Activated B cell treated with CpG ODN at 0.5 μM for 24 hours (primary cell): ENCODE results near the gene SFMBT1. TPM values are rescaled to one million over a fixed set of nuclear protein-coding genes. Genes with fewer than 3 reads are reported as not detected.

Experiments
- ATAC-seq: fragments of 200-7000 bp; cut with Tn5 transposase; one replicate; pipeline ENCODE4 v1.10.0; 2021; ENCODE audit warnings: low read depth, mild to moderate bottlenecking, moderate library complexity
- CTCF ChIA-PET: fragments of 350-600 bp; sonication (Branson Sonifier 250); formaldehyde crosslinking; loops from one replicate; lab custom pipeline; 2021; ENCODE audit warnings: antibody characterized with exemption; lab: Charles Lee
- POLR2A ChIA-PET: fragments of 350-600 bp; sonication (Branson Sonifier 250); formaldehyde crosslinking; loops from one replicate; lab custom pipeline; 2021; ENCODE audit warnings: antibody characterized with exemption; lab: Charles Lee
- DNase-seq: peaks from one replicate; pipeline ENCODE4 v3.0.0; 2022
- H3K27ac Mint-ChIP-seq: one replicate; pipeline ENCODE4 v1.8.0; 2020; ENCODE audit warnings: mixed read lengths
- H3K27me3 Mint-ChIP-seq: one replicate; pipeline ENCODE4 v1.8.0; 2021; ENCODE audit warnings: mixed read lengths
- H3K36me3 Mint-ChIP-seq: one replicate; pipeline ENCODE4 v1.8.0; 2021; ENCODE audit warnings: low read depth, mixed read lengths
- H3K4me1 Mint-ChIP-seq: one replicate; pipeline ENCODE4 v1.8.0; 2021; ENCODE audit warnings: mixed read lengths
- H3K4me3 Mint-ChIP-seq: one replicate; pipeline ENCODE4 v1.8.0; 2020; ENCODE audit warnings: mild to moderate bottlenecking, mixed read lengths
- H3K9me3 Mint-ChIP-seq: one replicate; pipeline ENCODE4 v1.8.0; 2020; ENCODE audit warnings: mixed read lengths
- intact Hi-C: fragments of 100-400 bp; cut with micrococcal nuclease; formaldehyde crosslinking; loops from one replicate; pipeline ENCODE4 v1.15.1; 2024
- total RNA-seq: library from RNA; stranded (reverse); gene quantifications from 2 replicates; pipeline ENCODE4 v1.2.3, GENCODE V29; 2022
- TF ChIP-seq, protein P1 (sequence below): fragments of 200-600 bp; IDR thresholded peaks from one replicate; pipeline ENCODE4 v1.8.0; 2022; ENCODE audit warnings: antibody characterized with exemption, mild to moderate bottlenecking

SFMBT1 gene
- total RNA-seq, 1 donor from 2014 or later = 31.6 TPM

DNA sequence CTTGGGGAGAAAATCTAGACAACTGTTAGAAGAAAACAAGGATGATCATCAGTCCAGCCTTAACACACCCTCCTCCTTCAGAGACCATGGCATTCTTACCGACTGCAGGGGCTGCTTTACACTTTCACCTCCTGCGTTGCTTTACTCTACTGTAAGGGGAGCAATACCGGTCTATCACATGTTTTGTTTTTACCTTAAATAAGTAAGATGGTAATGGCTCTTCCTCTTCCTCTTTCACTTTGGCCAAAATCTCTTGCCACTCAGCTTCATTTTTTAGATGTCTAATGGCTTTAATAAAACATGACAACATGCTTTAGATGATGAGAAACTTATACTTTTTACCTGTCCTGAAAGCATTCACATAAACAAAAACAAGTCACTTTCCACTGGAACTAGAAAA is 115.1 kb downstream of the SFMBT1 start:
- ATAC-seq (peak; percentile 67), DNase-seq (no peak)
- peak overlapping the region; percentile 87 for H3K27ac Mint-ChIP-seq
- H3K4me3 Mint-ChIP-seq = peak overlapping the region; percentile 21
- no peaks in the 10 kb centered on the region for H3K9me3 Mint-ChIP-seq
- intact Hi-C loops = no loop called here
- peaks cover 45% of the 10 kb centered on the region for H3K36me3 Mint-ChIP-seq
- TF ChIP-seq, protein P1, sequence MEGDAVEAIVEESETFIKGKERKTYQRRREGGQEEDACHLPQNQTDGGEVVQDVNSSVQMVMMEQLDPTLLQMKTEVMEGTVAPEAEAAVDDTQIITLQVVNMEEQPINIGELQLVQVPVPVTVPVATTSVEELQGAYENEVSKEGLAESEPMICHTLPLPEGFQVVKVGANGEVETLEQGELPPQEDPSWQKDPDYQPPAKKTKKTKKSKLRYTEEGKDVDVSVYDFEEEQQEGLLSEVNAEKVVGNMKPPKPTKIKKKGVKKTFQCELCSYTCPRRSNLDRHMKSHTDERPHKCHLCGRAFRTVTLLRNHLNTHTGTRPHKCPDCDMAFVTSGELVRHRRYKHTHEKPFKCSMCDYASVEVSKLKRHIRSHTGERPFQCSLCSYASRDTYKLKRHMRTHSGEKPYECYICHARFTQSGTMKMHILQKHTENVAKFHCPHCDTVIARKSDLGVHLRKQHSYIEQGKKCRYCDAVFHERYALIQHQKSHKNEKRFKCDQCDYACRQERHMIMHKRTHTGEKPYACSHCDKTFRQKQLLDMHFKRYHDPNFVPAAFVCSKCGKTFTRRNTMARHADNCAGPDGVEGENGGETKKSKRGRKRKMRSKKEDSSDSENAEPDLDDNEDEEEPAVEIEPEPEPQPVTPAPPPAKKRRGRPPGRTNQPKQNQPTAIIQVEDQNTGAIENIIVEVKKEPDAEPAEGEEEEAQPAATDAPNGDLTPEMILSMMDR = no peak
- CTCF ChIA-PET = interaction anchor here (1.0 to 1.2 kb wide), 4 partner anchors 53 to 140 kb away, joined by 3 to 4 read pairs (median 4); no protein-coding TSS in a partner anchor
- POLR2A ChIA-PET = interaction anchor here (0.5 to 1.7 kb wide), 5 partner anchors 53 to 713 kb away, joined by 3 to 5 read pairs (median 4); partner anchors contain the start of genes GLT8D1 and SPCS1
- no peaks in the 10 kb centered on the region for H3K27me3 Mint-ChIP-seq
- peaks cover 28% of the 10 kb centered on the region for H3K4me1 Mint-ChIP-seq

DNA sequence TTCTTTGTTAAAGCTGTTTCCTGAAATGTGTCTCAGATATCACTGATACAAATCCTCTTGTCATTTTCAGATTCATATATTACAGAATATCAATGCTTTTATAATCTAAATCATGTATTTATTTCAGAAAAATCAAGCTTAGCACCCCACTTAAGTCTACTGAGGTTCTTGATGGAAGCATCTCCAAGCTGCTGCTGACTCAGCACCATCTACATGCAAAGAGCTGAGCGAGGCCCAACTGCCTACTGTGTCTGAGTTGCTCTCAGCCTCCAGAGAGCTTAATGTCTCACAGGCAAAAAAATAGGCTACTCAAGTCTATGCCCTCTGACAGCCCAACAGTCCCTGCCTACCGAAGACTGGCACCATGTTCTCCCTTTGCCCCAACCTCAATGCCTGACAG is 119.3 kb downstream of the SFMBT1 start:
- POLR2A ChIA-PET = no interaction called here
- H3K9me3 Mint-ChIP-seq = no peaks in the 10 kb centered on the region
- H3K27me3 Mint-ChIP-seq = no peaks in the 10 kb centered on the region
- DNase-seq (no peak), ATAC-seq (no peak)
- H3K4me3 Mint-ChIP-seq = no peak overlapping the region
- CTCF ChIA-PET = no interaction called here
- H3K36me3 Mint-ChIP-seq = peaks cover 75% of the 10 kb centered on the region
- TF ChIP-seq, protein P1 = no peak
- no peak overlapping the region for H3K27ac Mint-ChIP-seq
- H3K4me1 Mint-ChIP-seq = peaks cover 21% of the 10 kb centered on the region
- intact Hi-C loops = no loop called here

DNA sequence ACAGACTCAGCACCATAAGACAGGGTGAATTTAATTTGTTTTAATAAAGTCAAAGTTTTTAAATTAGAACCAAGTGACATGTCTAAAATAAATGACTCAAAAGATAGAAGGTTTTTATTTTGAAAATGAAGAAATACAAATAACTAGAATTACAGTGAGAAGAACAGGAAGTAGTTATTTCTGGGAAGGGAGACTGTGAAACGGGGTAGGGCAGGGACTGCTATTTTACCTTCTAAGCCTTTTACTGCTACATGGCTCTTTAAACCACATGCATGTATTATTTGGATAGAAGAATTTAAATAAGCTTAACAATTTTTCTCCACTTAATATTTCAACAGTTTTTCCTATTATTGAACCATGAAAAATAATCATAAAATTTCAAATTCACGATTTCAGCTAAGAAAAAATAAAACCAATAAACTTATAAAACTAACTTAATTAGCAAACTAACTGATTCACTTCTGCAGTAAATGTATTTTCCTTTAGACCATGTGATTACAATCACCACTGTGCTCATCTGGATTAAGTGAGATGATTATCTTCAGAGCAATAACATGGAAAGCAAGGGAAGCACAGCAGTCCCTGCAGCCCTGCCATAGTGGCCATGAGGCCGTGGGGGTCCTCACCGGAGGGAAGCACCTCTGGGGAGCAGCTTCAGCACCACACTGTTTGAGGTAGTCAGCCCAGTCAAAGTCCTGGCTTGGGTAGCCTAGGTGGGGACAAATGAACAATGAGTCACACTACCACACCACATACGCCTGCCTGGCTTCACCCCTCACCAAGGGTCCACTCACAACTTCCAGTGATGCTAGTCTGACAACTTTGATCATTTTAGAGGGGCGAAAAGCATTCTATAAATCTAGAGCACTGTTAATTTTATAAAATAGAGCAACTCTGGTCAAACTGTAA is 120.2 kb downstream of the SFMBT1 start:
- no peak for ATAC-seq
- H3K27ac Mint-ChIP-seq = no peak overlapping the region
- peaks cover 13% of the 10 kb centered on the region for H3K4me1 Mint-ChIP-seq
- no peaks in the 10 kb centered on the region for H3K27me3 Mint-ChIP-seq
- no peaks in the 10 kb centered on the region for H3K9me3 Mint-ChIP-seq
- H3K36me3 Mint-ChIP-seq = peaks cover 78% of the 10 kb centered on the region
- TF ChIP-seq, protein P1 = no peak
- intact Hi-C loops = no loop called here
- ChIA-PET POLR2A (no interaction called here), CTCF (no interaction called here)
- no peak for DNase-seq
- no peak overlapping the region for H3K4me3 Mint-ChIP-seq

DNA sequence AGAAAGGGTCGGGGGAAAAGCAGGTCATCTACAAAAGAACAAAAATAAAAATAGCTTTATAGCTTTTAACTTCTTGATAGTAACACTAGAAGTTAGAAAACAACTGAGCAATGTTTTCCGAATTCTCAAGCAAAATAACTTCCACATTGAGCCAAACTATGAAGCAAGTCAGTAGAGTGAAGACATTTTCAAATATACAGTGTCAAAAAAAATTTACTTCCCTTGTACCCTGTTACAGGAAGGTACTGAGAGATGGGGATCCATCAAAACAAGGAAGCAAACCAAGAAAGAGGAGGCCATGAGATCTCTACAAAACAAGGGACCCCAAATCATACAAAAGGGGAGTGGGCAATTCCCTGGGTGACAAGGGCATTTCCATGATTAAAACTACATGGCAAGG is 121.9 kb downstream of the SFMBT1 start:
- ChIA-PET POLR2A (no interaction called here), CTCF (no interaction called here)
- Mint-ChIP-seq H3K27ac (no peak overlapping the region), H3K36me3 (peaks cover 83% of the 10 kb centered on the region), H3K4me1 (peaks cover 2% of the 10 kb centered on the region), H3K9me3 (no peaks in the 10 kb centered on the region), H3K27me3 (no peaks in the 10 kb centered on the region), H3K4me3 (no peak overlapping the region)
- intact Hi-C loops = no loop called here
- ATAC-seq (no peak), DNase-seq (no peak)
- TF ChIP-seq, protein P1 = no peak

DNA sequence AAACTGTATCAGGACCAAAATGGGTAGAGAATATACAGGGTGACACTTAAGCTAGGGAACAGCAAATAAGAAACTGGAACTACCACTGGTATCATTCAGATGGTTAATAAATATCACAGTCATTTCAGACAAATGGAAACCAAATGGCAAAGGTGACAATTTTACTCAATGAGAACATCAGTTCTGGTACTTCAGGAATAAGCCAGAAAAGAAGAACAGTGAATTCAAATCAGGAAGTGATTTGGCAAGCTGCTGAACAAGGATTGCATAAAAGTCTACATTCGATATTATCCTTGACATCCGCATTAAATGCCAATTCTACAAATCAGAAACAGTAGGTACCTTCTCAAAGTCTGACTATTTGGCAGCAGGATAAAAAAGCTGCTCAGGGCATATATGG is 125.0 kb downstream of the SFMBT1 start:
- no peak overlapping the region for H3K27ac Mint-ChIP-seq
- ATAC-seq (no peak), DNase-seq (no peak)
- no peaks in the 10 kb centered on the region for H3K9me3 Mint-ChIP-seq
- ChIA-PET CTCF (no interaction called here), POLR2A (no interaction called here)
- peaks cover 2% of the 10 kb centered on the region for H3K4me1 Mint-ChIP-seq
- TF ChIP-seq, protein P1 = no peak
- no peaks in the 10 kb centered on the region for H3K27me3 Mint-ChIP-seq
- H3K4me3 Mint-ChIP-seq = no peak overlapping the region
- H3K36me3 Mint-ChIP-seq = peaks cover 79% of the 10 kb centered on the region
- intact Hi-C loops = no loop called here
